CD4-positive, alpha-beta T cell treated with Interleukin-2 at 100 ng/mL for 4 hours (primary cell): ENCODE results near the gene OR1I1.

ENCODE experiments used
- DNase-seq: peaks from one replicate; pipeline ENCODE4 v3.0.0-alpha.2; 2020; ENCODE audit warnings: low spot score

Gene OR1I1

DNA sequence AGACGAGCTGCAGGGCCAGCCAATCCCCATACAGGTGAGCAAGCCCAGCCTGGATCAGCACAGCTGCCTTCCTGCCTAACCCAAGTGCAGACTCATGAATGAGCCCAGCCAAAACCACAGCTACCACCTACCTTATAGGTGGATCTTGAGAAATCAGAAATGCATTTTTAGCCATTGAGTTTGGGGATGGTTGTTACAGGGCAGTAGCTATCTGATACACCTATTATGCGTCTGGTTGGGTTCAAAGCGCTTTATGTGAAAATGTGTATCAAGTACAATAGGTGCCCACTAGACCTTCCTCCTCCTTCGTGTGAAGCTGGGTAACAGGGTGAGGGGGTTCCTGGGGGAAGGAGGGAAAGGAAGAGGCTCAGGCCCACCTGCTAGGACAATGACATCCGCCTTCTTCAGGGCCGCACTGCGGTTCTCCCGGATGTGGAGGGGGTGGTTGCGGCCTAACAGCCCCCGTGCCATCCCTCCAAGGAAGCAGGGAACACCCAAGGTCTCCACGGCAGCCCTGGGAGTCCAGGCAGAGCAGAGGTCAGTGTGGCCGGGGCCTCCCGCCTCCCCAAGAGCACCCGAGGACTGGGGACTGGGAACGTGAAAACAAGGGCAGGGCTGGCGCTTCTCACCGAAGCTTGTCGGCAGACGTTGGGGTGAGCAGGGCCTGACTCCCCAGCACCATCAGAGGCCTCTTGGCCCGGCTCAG, 36.9 kb downstream of the OR1I1 start:
- no peak for DNase-seq

DNA sequence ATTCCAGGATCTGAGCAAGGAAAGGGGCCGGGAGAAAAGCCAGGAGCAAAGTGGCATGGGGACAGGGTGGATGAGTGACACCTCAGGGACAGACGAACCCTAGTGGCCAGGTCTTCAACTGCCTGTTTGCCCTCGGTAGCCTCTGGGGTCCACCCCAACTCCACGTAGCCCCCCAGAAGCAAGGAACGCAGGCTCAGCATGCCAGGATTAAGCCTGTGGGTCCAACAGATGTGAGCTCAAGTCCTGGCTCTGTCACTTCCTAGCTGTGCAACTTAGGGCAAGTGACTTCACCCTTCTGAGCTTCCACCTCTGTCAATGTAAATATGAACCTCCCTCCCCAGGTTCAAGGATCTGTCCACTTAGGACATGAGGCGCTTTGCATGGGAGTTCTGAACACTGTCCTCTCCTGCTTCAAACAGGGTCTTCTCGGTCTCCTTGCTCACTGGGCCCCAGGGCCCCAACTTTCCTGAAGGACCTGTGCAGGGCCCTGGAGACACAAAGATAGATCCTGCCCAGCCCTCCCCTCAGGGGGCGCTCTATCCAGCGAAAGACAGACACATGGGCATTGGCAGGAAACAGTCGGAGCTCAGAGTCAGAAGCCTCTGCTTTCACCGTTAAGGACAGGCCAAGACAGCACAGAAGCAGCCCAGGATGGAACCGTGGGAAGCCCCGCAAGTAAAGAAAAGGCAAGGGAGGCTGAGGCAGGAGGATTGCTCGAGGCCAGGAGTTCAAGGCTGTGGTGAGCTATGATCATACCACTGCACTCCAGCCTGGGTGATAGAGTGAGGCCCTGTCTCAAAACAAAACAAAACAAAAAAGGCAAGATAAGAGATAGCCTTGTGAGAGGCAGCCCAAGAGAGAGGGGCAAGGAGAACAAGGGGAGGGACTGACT, 38.4 kb downstream of the OR1I1 start:
- DNase-seq: no peak

DNA sequence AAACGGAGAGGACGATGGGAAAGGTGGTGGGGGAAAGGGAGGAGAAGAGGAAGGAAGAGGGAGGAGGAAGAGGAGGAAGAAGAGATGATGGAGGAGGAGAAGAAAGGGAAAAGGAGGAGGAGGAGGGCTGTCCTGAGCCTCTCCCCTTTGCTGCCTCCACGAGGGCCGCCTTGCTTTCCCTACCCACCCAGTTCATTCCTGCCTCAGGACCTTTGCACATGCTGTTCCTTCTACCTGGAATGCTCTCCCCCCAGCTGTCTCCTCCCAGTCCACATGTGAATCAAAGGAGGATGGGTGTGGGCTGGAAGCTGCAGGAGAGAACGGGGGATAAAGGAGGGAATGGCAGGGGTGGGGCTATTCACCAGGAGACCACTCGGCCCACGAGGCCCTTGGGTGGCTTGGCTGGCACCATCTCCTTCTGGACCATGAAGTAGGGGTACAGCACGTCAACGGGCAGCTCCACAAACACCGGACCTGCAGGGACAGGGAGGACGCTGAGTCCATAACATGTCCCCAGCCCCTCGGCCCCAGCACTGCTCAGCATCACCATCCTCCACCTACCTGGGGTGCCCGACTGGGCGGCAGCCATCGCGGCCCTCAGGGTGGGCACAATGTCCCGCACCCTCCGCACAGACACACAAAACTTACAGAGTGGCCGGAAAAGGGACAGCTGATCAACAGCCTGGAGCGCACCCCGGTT, 40.5 kb downstream of the OR1I1 start:
- no peak for DNase-seq

DNA sequence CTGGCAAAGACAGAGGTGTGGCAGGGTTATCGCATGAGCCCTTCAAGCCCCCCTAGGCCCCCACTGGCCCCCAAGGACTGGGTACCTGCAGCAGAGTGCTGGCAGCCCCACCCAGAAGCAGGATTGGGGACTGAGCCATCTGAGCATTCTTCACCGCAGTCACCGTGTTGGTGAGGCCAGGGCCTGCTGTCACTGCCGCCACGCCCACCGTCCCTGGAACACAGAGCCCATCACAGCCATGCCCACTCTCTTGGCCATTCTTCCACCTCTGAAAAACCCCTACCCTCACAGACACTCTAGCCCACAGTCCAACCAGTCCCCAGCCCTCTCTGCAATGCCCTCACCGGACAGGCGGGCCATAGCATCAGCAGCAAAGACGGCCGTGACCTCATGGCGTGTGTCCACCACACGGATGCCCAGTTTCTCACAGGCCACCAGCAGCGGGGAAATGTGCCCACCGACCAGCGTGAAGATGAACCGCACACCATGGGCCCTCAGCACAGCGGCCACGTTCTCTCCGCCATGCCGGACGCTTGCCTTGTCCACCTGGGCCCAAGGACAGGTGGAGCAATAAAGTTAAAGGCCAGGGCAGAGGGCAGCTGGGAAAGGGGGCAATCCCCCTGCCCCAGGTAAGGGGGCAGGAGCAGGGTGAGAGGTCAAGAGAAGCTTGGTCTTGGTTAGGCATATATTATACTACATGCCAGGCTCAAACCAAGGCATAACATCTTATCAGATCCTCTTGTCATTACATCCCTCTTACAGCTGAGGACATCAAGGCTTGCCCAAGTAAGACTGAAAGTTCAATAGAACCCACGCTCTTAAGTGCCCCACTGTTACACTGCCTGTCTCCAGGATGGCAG, 41.2 kb downstream of the OR1I1 start:
- no peak for DNase-seq

DNA sequence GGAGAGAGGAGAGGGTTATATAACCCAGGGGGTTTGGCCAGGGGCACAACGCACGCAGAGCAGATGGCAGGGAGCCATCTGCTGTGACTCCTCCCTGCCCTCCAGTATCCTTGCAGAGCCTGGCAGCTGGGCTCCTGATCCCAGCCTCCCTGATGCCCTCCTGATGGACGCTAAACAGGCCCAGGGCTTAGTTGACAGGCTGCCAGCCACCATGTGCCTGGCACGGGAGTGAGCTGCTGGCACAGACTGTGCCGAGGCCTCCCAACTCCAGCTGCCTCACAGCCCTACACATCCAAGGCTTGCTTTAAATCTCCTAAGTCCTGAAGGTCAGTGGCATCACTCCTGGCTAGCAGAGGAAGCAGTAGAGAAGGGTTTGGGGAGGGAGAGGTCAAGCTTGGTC, 41.9 kb downstream of the OR1I1 start:
- no peak for DNase-seq

DNA sequence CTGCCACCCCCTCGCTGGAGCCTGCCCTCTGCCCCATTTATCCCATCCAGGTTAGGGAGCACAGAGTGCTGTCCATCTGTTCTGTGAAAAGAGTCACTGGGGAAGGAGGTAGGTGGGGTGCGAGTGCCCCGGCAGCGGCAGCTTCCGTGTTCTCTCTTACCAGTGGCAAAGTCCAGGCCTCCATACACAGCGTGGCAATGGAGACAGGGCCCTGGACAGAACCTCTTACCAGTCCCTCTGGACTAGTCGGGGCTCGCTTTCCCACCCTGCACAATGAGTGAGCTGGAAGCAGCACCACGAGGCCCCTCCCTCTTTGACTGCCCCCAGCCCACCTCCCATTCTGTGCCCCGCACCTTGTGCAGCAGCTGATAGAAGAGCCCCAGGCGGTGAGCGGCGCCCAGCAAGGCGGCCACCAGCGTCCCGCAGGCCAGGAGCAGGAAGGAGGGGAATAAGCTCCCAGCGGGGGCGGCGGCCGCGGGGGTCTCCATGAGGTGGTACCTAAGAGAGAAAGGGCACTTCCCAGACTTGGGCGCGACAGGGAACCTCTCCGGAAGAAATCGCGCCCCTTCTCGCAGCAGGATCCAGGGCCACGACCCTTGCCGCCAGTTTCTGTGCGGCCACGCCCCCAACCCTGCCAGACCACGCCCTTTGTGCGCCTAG, 42.7 kb downstream of the OR1I1 start:
- no peak for DNase-seq

DNA sequence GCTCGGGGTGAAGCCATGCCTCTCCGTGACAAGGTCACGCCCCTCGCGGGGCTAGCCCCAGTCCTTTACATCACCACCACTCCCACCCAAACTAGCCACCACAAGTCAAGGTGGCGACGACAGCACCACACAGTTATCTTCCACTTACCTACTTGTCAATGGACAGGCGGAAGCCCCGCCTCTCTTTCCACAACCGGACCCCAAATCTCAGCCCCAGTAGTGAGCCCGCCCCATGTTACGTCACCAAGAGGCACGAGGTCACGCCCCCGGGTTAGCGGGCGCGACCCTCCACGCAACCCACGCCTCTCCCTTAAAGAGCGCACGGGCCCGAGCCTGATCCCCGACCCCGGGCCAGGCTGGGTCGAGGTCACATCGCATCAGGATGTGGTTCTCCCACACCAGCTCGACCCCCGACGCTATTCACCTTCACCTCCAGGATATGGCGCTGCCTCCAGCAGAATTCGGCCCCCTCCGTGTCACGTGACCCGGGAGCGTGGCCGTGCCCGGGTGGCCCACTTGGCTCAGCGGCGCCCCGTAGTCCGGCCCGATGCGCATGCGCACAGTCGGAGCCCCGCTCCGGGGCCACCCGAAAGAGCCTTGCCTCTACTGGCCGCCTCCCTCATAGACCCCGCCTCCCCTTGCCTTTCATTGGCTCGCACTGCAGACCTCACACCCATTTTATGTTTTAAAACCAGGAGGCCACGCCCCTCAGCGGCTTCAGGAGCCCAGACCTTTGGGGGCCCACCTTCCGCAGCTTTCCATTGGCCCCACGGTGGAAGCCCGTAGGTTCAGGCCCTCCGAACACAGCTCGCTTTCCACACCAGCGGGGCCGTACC, 43.4 kb downstream of the OR1I1 start:
- peak; percentile 98 for DNase-seq

DNA sequence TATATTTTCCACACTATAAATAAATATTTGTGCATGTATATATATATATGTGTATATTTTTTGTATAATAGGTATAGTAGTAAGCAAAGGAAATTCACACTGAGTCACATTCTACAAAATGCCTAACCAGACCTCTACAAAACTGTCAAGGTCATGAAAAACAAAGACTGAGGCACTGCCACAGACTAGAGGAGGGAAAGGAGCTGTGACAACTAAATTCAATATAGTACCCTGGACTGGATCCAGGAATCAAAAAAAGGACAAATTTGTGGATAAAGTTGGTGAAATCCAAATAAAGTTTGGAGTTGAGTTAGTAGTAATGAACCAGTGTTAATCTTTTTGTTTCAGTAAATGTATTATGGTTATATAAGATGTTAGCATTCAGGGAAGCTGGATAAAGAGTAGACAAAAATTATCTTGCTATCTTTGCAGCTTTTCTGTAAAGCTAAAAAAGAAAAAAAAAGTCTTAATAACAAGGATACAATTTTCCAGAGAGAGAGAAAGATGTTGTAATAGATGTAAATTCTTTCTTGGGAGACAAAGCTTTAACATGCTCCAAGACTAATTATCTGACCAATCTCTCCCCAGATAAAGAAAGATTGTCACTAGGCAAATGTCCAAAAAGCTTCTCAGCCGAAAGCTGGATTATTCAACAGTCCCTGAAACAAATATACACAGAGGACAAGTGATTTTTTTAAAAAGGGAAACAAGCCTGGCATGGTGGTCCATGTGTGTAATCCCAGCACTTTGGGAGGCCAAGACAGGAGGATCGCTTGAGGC, 44.3 kb downstream of the OR1I1 start:
- DNase-seq: no peak

DNA sequence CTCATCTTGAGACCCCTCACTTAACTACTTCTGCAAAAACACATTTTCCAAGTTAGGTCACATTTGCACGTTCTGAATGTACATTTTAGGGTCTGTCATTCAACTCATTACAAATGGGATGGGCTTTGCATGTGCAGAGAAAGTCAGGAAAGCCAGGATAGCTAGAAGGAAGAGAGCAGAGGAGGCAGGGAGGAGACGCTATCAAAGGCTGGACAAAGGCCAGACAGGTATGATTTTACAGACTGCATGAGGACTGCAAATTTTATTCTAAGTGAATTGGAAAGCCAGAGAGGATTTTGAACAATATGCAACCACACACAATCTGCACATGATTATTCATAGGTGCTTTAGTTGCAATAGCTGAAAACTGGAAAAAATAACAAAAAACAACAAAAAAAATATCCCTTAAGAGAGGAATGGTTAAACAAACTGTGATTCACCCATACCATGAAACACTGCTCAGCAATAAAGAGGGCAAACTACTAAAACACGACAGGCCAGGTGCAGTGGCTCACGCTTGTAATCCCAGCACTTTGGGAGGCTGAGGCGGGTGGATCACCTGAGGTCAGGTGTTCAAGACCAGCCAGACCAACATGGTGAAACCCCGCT, 46.3 kb downstream of the OR1I1 start:
- DNase-seq: no peak

DNA sequence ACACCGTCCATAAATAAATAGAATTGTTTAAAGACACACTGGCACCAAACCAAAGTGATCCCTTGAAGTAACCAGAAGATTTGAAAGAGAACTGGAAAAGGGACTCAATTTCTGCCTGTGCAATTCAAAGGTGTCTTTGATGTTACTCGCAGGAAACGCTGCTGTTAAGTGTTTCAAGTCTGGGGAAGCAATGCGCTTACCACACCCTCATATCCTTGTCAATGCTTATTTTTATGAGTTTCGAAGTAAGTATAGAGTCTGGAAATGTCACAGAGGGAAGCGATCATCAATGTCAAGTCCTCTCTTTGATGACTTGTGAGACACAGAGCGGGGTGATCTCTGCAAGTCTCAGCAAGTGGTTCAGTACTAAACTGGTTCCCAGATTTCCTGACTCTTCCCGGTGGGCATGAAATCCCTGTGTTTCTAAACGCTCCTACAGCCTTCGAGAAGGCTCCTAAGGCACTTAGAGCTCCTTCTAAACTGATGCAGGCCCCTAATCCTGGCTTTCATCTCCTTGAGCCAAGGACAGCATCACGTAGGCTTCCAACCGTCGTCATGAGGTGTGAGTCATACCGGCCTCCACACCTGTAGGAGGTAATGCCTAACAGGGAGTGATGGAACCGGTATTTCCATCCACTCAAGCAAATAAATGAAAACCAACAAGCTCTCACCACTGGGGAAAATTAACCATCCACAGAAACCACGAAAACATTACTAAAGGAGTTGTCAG, 48.0 kb downstream of the OR1I1 start:
- DNase-seq: peak; percentile 32

DNA sequence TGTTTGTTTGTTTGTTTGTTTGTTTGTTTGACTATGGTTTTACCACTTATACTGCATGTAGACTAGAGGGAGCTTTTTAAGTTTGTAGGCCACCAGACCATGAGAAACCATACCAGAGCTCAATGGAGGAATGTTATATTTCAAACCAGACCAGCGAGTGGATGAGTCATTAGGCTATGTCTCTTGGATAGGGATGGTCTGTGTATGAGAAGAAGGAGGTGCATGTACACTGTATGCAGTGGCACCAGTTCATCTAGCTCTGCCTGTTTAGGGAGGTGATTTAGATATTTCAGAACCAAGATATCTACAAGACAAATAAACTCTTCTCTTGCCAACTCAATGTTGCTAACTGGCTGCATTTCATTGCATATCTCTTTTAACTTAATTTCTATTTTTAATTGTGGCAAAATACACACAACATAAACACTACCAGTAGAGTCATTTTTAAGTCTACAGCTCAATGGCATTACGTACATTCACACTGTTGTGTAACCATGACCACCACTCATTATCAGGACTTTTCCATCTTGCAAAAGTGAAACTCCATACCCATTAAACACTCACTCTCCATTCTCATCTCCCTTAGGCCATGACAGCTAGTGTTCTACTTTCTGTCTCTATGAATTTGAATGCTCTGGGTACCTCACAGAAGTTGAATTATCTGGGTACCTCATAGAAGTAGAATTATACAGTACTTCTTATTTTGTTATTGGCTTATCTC, 54.4 kb downstream of the OR1I1 start:
- DNase-seq: no peak

DNA sequence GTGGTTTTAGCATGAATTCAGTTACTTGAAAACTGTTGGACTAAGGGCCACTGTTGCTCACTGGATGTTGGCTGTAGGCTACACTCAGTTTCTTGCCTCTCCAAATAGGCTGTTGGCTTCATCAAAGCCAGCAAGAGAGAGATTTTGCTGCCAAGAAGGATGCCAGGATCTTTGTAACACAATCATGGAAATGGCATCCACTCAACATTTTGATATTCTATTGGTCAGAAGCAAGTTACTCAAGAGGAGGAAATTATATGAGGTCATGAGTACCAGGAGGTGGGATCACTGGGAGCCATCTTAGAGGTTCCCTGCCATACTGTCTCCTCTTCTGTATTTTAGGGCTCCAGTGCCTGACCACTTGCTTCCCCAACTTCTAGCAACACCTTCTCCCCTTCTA, 55.8 kb downstream of the OR1I1 start:
- DNase-seq: no peak

DNA sequence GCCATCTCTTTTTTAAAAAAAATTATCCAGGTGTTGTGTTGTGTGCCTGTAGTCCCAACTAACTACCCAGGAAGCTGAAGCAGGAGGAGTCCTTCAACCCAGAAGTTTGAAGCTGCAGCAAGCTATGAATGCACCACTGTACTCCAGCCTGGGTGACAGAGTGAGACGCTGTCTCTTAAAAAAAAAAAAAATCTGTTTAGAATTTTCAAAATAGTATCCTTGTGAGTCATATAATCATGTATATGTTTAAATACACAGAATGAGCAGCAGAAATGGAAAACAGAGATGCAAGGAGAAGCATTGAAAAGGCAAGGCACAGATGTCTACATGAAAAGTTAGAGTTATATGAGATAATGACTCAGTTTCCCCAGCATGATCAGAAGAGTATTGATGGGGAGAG, 56.4 kb downstream of the OR1I1 start:
- no peak for DNase-seq

DNA sequence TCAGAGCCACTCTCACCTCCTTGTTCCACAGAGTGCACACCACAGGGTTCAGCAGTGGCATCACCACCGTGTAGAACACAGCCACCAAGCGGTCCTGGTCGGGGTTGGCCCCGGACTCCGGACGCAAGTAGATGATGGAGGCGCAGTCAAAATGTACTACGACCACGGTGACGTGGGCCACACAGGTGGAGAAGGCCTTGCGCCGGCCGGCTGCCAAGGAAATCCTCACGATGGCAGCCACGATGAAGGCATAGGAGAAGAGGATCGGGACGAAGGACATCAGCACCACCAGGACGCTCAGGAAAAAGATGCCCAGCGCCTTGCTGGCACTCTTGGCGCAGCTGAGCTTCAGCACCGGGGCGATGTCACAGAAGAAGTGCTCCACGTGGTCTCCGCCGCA, 59.1 kb downstream of the OR1I1 start:
- no peak for DNase-seq

DNA sequence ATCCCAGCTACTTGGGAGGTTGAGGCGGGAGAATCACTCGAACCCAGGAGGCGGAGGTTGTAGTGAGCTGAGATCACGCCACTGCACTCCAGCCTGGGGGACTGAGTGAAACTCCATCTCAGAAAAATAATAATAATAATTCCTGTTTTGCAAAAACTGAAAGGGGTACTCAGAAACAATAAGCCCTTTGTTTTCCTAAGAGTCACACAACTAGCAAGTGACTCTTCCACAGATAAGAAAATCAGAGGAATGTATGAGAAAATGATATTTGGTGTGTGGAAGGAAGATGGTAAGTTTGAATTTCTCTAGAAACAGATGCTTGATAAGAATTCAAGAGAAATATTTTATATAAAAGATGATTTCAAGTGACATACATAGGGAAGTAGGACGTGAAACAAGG, 60.3 kb downstream of the OR1I1 start:
- no peak for DNase-seq
